Spleen (tissue), 7 donors: ENCODE measurements around the gene LRIG1.

Experiments
- CTCF ChIP-seq, 11 experiments: fragments of 200-600 bp in 7 of 11; fragments of 450-650 bp in 4 of 11; sonication (generic) in 4 of 11; IDR thresholded peaks in 8 of 11; conservative IDR thresholded peaks in 3 of 11; 1 replicate in 7 of 11; 2 replicates in 4 of 11; pipeline versions ENCODE4 v1.4.0 to v1.8.0; 2016 to 2021; ENCODE audit warnings: antibody characterized with exemption in 11 of 11, inconsistent platforms in 4 of 11, mild to moderate bottlenecking in 1 of 11
- POLR2A ChIP-seq, 3 donors: fragments of 450-650 bp; IDR thresholded peaks; one replicate each; pipeline ENCODE4 v1.5.1; 2017; ENCODE audit warnings: antibody characterized with exemption in 3 of 3, mild to moderate bottlenecking in 1 of 3
- donor health status: DM: no; HTN: no; CAD: no; lungs with moderate emphysema.
- donor health status: DM: no; HTN: no; CAD: no.
- donor health status: DM: no; HTN: no; CAD: no.

GRCh38 chr3:66507423-66508260, 6.8 kb upstream of the LRIG1 start:
- no peak for TF ChIP-seq POLR2A (IDR thresholded peaks at IDR 0.05)
- no peak for TF ChIP-seq CTCF (IDR thresholded peaks at IDR 0.05 in 8 of 11, conservative IDR thresholded peaks at IDR 0.05 in 3 of 11)
